Breast epithelium (tissue), 3 donors: Measurements from ENCODE around the gene SFMBT1.

Source experiments
- POLR2AphosphoS5 ChIP-seq, 3 donors: sonication (generic); formaldehyde crosslinking; IDR thresholded peaks; one replicate each; pipeline ENCODE4 v1.6.1; 2017; ENCODE audit warnings: antibody characterized with exemption in 3 of 3
- TF ChIP-seq, protein P1 (sequence below), 3 donors: fragments of 450-650 bp; IDR thresholded peaks; one replicate each; pipeline ENCODE4 v1.5.1; 2016 to 2017; ENCODE audit warnings: antibody characterized with exemption in 3 of 3, mild to moderate bottlenecking in 3 of 3, moderate library complexity in 3 of 3

DNA sequence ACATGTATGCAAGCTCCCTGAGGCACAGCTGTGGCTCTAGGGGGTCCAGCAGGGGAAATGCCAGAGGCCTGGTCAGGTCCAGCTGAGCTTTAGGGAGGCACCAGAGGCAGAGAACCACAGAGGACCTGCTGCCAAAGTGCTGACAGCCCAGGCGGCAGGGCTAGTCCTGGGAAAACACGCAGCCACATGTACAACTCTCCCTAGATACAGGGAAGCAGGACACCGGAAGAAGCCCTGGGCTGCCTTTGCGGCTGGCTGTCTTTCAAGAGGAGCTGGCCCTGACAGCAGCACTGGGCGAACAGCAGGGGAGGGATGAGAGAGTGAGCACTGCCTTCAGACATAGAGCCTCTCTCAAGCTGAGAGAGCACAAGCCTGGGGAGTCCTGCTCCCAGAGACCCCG, 43.6 kb upstream of the SFMBT1 start:
- TF ChIP-seq, protein P1, sequence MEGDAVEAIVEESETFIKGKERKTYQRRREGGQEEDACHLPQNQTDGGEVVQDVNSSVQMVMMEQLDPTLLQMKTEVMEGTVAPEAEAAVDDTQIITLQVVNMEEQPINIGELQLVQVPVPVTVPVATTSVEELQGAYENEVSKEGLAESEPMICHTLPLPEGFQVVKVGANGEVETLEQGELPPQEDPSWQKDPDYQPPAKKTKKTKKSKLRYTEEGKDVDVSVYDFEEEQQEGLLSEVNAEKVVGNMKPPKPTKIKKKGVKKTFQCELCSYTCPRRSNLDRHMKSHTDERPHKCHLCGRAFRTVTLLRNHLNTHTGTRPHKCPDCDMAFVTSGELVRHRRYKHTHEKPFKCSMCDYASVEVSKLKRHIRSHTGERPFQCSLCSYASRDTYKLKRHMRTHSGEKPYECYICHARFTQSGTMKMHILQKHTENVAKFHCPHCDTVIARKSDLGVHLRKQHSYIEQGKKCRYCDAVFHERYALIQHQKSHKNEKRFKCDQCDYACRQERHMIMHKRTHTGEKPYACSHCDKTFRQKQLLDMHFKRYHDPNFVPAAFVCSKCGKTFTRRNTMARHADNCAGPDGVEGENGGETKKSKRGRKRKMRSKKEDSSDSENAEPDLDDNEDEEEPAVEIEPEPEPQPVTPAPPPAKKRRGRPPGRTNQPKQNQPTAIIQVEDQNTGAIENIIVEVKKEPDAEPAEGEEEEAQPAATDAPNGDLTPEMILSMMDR (IDR thresholded peaks at IDR 0.05) = no peak
- TF ChIP-seq POLR2AphosphoS5 (IDR thresholded peaks at IDR 0.05) = no peak
